PC-3 (cell line): ENCODE results near the gene FHL3. TPM values are rescaled to one million over a fixed set of nuclear protein-coding genes. Genes with fewer than 3 reads are reported as not detected.
A peak's percentile ranks its signal among the peaks of the same experiment; 100 is the strongest.

Experiments used
- ATAC-seq: fragments of 200-7000 bp; cut with Tn5 transposase; 2 replicates; pipeline ENCODE4 v1.9.1; 2020; ENCODE audit warnings: mild to moderate bottlenecking, moderate library complexity
- BruUV-seq: library from RNA; stranded (reverse); fragments of 400-500 nt; replicated peaks from 2 replicates; lab custom pipeline; 2021; lab: Mats Ljungman, UMichigan
- CTCF ChIA-PET: fragments of 300-600 bp; sonication (Branson Sonifier 250); formaldehyde crosslinking; loops from one replicate; lab custom pipeline; 2022; ENCODE audit warnings: antibody characterized with exemption; lab: Charles Lee
- POLR2A ChIA-PET: fragments of 300-600 bp; sonication (Branson Sonifier 250); formaldehyde crosslinking; loops from one replicate; lab custom pipeline; 2022; ENCODE audit warnings: antibody characterized with exemption; ENCODE audit not compliant: unreplicated experiment; lab: Charles Lee
- DNase-seq: peaks from one replicate; pipeline ENCODE4 v3.0.0-alpha.2; 2015
- H2AFZ ChIP-seq: fragments of 300-600 bp; sonication (generic); 2 replicates; pipeline ENCODE4 v1.6.0; 2016; ENCODE audit warnings: antibody characterized with exemption, low read length
- H3F3A ChIP-seq: fragments of 300-600 bp; sonication (generic); one replicate; pipeline ENCODE4 v1.6.0; 2017; ENCODE audit warnings: antibody characterized with exemption, low read length, control low read depth, mild to moderate bottlenecking; ENCODE audit not compliant: unreplicated experiment
- H3K27ac ChIP-seq: fragments of 300-600 bp; sonication (generic); 2 replicates; pipeline ENCODE4 v1.5.1; 2016; ENCODE audit warnings: mild to moderate bottlenecking, low read length
- H3K27me3 ChIP-seq: fragments of 300-600 bp; sonication (generic); 2 replicates; pipeline ENCODE4 v1.6.1; 2016; ENCODE audit warnings: low read length, mixed read lengths
- H3K36me3 ChIP-seq: fragments of 300-600 bp; sonication (generic); 2 replicates; pipeline ENCODE4 v1.6.1; 2016; ENCODE audit warnings: low read depth, mixed run types, low read length, mixed read lengths
- H3K4me1 ChIP-seq: fragments of 300-600 bp; sonication (generic); 2 replicates; pipeline ENCODE4 v1.5.1; 2016; ENCODE audit warnings: low read length; ENCODE audit not compliant: insufficient read depth
- H3K4me2 ChIP-seq: fragments of 300-600 bp; sonication (generic); 2 replicates; pipeline ENCODE4 v1.6.0; 2016; ENCODE audit warnings: low read length
- H3K4me3 ChIP-seq: fragments of 300-600 bp; sonication (generic); 2 replicates; pipeline ENCODE4 v1.5.1; 2016; ENCODE audit warnings: mild to moderate bottlenecking, low read length, mixed read lengths
- H3K79me2 ChIP-seq: fragments of 300-600 bp; sonication (generic); 2 replicates; pipeline ENCODE4 v1.6.1; 2017; ENCODE audit warnings: low read length, mixed read lengths
- H3K9ac ChIP-seq: fragments of 300-600 bp; sonication (generic); 2 replicates; pipeline ENCODE4 v1.6.0; 2016; ENCODE audit warnings: mild to moderate bottlenecking, low read length
- H3K9me2 ChIP-seq: fragments of 300-600 bp; sonication (generic); replicated peaks from 2 replicates; pipeline ENCODE4 v1.6.1; 2016; ENCODE audit warnings: mixed run types, low read length, mixed read lengths
- H3K9me3 ChIP-seq: fragments of 300-600 bp; sonication (generic); 2 replicates; pipeline ENCODE4 v1.6.1; 2016; ENCODE audit warnings: low read length, mixed read lengths
- H4K20me1 ChIP-seq: fragments of 300-600 bp; sonication (generic); 2 replicates; pipeline ENCODE4 v1.6.1; 2016; ENCODE audit warnings: low read length, mixed read lengths
- EZH2 ChIP-seq: fragments of 300-600 bp; sonication (generic); IDR thresholded peaks from one replicate; pipeline ENCODE4 v1.6.1; 2017; ENCODE audit warnings: antibody characterized with exemption, mild to moderate bottlenecking, low read length; ENCODE audit not compliant: unreplicated experiment
- EZH2phosphoT487 ChIP-seq: fragments of 300-600 bp; sonication (generic); IDR thresholded peaks from 2 replicates; pipeline ENCODE4 v1.6.1; 2018; ENCODE audit warnings: mild to moderate bottlenecking, antibody characterized with exemption, low read length, borderline replicate concordance
- intact Hi-C: fragments of 100-400 bp; cut with micrococcal nuclease; formaldehyde crosslinking; loops from 2 replicates; pipeline ENCODE4 v1.9.0; 2023
- total RNA-seq: library from RNA; depleted of rRNA; stranded (reverse); fragments of >200 nt; gene quantifications from 2 replicates; pipeline ENCODE4 v1.2.3, GENCODE V29; 2014
- TF ChIP-seq, protein P1 (sequence below): fragments of 300-600 bp; sonication (generic); conservative IDR thresholded peaks from 2 replicates; pipeline ENCODE4 v1.5.1; 2017; ENCODE audit warnings: antibody characterized with exemption, low read depth, mild to moderate bottlenecking, low read length

Gene FHL3
- total RNA-seq, 1 experiment from 2014 or later = 6.3 TPM

DNA sequence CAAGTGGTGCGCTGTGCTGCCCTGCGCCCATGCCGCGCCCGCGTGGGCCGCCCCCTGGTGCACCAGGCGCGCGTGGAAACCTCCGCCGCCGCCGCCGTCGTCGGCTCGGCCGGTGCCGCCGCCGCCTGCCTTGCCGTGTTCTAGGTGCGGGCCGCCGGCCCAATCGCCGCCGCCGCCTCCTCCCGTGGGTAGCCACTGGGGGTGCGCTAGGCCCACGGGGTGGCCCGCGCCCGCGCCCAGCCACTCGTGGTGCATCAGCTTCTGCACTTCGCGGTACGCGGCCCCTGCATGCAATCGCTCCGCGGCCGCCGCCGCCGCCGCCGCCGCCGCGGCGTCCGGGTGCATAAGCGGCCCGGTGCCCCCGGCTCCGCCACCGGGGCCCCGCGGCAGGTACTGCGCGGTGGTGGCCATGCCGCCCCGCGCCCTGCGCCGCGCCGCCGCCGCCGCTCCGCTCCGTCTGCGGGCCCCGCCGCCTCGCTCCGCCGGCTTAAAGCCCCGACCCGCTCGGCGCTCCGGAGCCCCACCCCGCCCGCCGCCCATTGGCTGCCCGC, 41.1 kb upstream of the FHL3 start, which contains the start of gene POU3F1:
TSS of gene POU3F1 (minus strand) at position 461 of the 551 bp plus-strand sequence. CDS start at position 411, 50 bp downstream.
- Histone ChIP-seq H3K4me1 (no peaks in the 10 kb centered on the region), H2AFZ (peak within 1 kb of the TSS; percentile 87), H3K9me2 (no peaks in the 10 kb centered on the region), H4K20me1 (no peaks in the 10 kb centered on the region), H3K4me3 (peak within 1 kb of the TSS; percentile 67), H3K9me3 (no peaks in the 10 kb centered on the region), H3K4me2 (peak within 1 kb of the TSS; percentile 84), H3K27me3 (peaks cover 33% of the 10 kb centered on the region), H3K79me2 (no peaks in the 10 kb centered on the region), H3K9ac (no peak within 1 kb of the TSS), H3F3A (no peaks in the 10 kb centered on the region), H3K36me3 (no peaks in the 10 kb centered on the region), H3K27ac (no peak within 1 kb of the TSS)
- ATAC-seq (no peak), DNase-seq (no peak)
- no TSS peak for BruUV-seq
- TF ChIP-seq EZH2 (no peak), EZH2phosphoT487 (no peak)
- TF ChIP-seq, protein P1, sequence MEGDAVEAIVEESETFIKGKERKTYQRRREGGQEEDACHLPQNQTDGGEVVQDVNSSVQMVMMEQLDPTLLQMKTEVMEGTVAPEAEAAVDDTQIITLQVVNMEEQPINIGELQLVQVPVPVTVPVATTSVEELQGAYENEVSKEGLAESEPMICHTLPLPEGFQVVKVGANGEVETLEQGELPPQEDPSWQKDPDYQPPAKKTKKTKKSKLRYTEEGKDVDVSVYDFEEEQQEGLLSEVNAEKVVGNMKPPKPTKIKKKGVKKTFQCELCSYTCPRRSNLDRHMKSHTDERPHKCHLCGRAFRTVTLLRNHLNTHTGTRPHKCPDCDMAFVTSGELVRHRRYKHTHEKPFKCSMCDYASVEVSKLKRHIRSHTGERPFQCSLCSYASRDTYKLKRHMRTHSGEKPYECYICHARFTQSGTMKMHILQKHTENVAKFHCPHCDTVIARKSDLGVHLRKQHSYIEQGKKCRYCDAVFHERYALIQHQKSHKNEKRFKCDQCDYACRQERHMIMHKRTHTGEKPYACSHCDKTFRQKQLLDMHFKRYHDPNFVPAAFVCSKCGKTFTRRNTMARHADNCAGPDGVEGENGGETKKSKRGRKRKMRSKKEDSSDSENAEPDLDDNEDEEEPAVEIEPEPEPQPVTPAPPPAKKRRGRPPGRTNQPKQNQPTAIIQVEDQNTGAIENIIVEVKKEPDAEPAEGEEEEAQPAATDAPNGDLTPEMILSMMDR = no peak
- ChIA-PET POLR2A (no interaction called here), CTCF (interaction anchor here (1.1 kb wide), 1 partner anchor 25 kb away, joined by 3 read pairs; no protein-coding TSS in a partner anchor)
- intact Hi-C loops = no loop called here

DNA sequence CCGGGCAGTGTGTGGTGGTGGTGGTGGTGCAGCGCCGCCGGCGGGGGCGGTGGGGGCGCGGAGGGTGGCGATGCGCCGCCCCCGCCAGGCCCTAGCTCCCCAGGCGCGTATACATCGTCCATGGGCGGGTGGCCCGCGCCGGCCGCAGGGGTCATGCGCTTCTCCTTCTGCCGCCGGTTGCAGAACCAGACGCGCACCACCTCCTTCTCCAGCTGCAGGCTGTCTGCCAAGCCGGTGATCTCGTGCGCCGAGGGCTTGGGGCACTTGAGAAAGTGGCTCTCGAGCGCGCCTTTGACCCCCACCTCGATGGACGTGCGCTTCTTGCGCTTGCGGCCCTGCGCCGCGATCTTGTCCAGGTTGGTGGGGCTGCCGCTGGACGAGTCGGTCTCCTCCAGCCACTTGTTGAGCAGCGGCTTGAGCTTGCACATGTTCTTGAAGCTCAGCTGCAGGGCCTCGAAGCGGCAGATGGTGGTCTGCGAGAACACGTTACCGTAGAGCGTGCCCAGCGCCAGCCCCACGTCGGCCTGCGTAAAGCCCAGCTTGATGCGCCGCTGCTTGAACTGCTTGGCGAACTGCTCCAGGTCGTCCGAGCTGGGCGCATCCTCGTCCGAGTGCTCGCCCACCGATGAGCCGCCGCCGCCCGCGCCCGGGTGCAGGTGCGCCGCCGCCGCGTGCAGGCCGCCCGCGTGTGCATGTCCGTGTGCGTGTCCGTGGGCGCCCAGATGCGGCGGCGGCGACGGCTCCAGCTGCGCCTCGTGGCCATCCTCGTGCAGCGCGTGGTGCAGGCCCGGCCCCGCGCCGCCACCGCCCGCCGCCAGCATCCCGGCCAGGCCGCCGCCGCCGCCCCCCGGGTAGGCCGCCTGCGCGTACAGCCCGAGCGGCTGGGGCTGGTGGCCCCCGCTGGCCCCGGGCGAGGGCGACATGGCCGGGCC, 40.4 kb upstream of the FHL3 start:
- Histone ChIP-seq H2AFZ (no peak overlapping the region), H3K9ac (no peak overlapping the region), H3K4me3 (no peak overlapping the region), H3K9me2 (no peaks in the 10 kb centered on the region), H3K79me2 (no peaks in the 10 kb centered on the region), H3K4me2 (no peak overlapping the region), H4K20me1 (no peaks in the 10 kb centered on the region), H3K9me3 (no peaks in the 10 kb centered on the region), H3K27ac (no peak overlapping the region), H3K4me1 (no peaks in the 10 kb centered on the region), H3K27me3 (peaks cover 33% of the 10 kb centered on the region), H3K36me3 (no peaks in the 10 kb centered on the region), H3F3A (no peaks in the 10 kb centered on the region)
- POLR2A ChIA-PET = no interaction called here
- CTCF ChIA-PET = no interaction called here
- TF ChIP-seq, protein P1 = no peak
- TF ChIP-seq EZH2 = no peak
- TF ChIP-seq EZH2phosphoT487 = no peak
- BruUV-seq = no TSS peak
- intact Hi-C loops = no loop called here
- ATAC-seq (no peak), DNase-seq (no peak)
